OCI-LY3 (cell line): ENCODE results near the gene ALPP.

Source experiments
- CTCF ChIP-seq: fragments of 200-600, 300-600 bp; sonication (generic); IDR thresholded peaks from 2 replicates; pipeline ENCODE4 v1.5.1; 2014; ENCODE audit warnings: antibody characterized with exemption, low read length, low read depth
- EZH2phosphoT487 ChIP-seq: fragments of 200-600 bp; shearing (Covaris generic); IDR thresholded peaks from 2 replicates; pipeline ENCODE4 v1.6.1; 2018; ENCODE audit warnings: antibody characterized with exemption, mixed run types, low read depth

DNA sequence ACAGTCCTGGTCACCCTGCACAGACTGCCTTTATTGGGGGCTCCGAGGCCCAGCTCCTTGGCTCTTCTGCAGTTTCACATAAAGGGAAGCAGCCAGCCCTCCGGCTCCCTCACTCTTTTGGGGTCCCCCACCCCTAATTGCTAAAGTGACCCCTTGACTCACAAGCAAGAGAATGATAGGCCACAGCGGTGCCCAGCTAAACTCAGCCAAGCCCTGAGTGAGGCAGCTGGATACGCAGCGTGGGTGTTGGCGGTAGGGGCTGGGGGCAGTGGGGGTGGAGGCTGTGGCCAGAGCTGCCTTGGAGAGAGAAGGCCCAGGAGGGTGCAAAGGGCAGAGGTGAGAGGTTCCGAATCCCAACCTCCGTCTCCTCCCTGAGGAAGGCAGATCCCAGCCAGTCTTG, 25.5 kb upstream of the ALPP start:
- TF ChIP-seq CTCF (no peak), EZH2phosphoT487 (no peak)
